ENCODE data around the gene OMD. TPM values are rescaled to one million over a fixed set of nuclear protein-coding genes. Genes with fewer than 3 reads are reported as not detected.

Gene OMD
- polyA plus RNA-seq, 1 of the 3 experiments (the other 2 are of a cell fraction), result not detected

DNA sequence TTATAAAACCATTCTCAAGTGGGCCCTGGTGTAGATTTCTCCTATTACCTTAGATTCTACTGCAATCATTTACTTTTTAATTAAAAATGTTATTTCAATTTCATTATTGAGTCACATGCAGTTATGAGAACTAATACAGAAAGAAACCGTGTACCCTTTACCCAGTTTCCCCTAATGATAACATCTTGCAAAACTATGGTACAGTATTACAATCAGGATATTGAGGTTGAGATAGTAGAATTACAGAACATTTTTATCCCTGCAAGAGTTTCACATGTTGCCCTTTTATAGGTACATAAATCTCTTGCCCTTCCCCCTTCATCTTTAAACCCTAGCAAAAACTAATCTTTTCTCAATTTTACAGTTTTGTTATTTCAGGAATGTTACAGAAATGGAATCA is 11.0 kb upstream of the OMD start:
- H3K9me2 ChIP-seq, result no peaks in the 10 kb centered on the region
- no peak overlapping the region for H3K9ac ChIP-seq
- no peaks in the 10 kb centered on the region for H3K36me3 ChIP-seq (replicated peaks in 1 of 2; ENCODE audit: control insufficient read depth in 1 of 2, insufficient read depth in 2 of 2, low read length in 1 of 2)
- H3K27me3 ChIP-seq (ENCODE audit: insufficient read depth), result no peaks in the 10 kb centered on the region
- no peaks in the 10 kb centered on the region for H3K9me3 ChIP-seq
- DNase-seq, result no peak
- WGBS (ENCODE audit: low lambda C conversion rate), result 92% methylated on average over 1 of the region's 1 CpG
- peaks cover 0 to 5% of the 10 kb centered on the region in 2 experiments; a peak in 1 of 4 replicates for H3K4me1 ChIP-seq (ENCODE audit: control insufficient read depth in 1 of 2, insufficient read depth in 2 of 2, low read depth in 1 of 2, low read length in 1 of 2)
- no peaks in the 10 kb centered on the region for H3K79me2 ChIP-seq (ENCODE audit: insufficient read depth)
- H3K4me3 ChIP-seq (ENCODE audit: low read depth in 2 of 2, low read length in 1 of 2), result no peak overlapping the region
- H4K20me1 ChIP-seq (ENCODE audit: insufficient read depth), result no peaks in the 10 kb centered on the region
- H3K27ac ChIP-seq (ENCODE audit: low read depth in 2 of 2, low read length in 1 of 2), result no peak overlapping the region
- no peak overlapping the region for H2AFZ ChIP-seq (ENCODE audit: low read depth)
- POLR2A ChIA-PET, result no interaction called here
- H3F3A ChIP-seq (replicated peaks; ENCODE audit: insufficient read depth), result peaks cover 7% of the 10 kb centered on the region
- CTCF ChIA-PET, result interaction anchor here (5.2 kb wide), 1 partner anchor 109 kb away, joined by 61 read pairs; the partner anchor contains the start of genes CENPP and NOL8
- no peak overlapping the region for H3K4me2 ChIP-seq
- TF ChIP-seq, protein P1, sequence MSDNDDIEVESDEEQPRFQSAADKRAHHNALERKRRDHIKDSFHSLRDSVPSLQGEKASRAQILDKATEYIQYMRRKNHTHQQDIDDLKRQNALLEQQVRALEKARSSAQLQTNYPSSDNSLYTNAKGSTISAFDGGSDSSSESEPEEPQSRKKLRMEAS (IDR thresholded peaks at IDR 0.05; ENCODE audit: low read depth), result no peak
- TF ChIP-seq, protein P2, sequence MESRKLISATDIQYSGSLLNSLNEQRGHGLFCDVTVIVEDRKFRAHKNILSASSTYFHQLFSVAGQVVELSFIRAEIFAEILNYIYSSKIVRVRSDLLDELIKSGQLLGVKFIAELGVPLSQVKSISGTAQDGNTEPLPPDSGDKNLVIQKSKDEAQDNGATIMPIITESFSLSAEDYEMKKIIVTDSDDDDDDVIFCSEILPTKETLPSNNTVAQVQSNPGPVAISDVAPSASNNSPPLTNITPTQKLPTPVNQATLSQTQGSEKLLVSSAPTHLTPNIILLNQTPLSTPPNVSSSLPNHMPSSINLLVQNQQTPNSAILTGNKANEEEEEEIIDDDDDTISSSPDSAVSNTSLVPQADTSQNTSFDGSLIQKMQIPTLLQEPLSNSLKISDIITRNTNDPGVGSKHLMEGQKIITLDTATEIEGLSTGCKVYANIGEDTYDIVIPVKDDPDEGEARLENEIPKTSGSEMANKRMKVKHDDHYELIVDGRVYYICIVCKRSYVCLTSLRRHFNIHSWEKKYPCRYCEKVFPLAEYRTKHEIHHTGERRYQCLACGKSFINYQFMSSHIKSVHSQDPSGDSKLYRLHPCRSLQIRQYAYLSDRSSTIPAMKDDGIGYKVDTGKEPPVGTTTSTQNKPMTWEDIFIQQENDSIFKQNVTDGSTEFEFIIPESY (IDR thresholded peaks at IDR 0.05; ENCODE audit: borderline replicate concordance, low read depth), result no peak
- TF ChIP-seq EZH2phosphoT487 (IDR thresholded peaks at IDR 0.05; ENCODE audit: borderline replicate concordance, low read depth) (no peak), SMC3 (IDR thresholded peaks at IDR 0.05; ENCODE audit: low read depth, low read length) (no peak), FOXM1 (IDR thresholded peaks at IDR 0.05; ENCODE audit: low read depth) (no peak)

DNA sequence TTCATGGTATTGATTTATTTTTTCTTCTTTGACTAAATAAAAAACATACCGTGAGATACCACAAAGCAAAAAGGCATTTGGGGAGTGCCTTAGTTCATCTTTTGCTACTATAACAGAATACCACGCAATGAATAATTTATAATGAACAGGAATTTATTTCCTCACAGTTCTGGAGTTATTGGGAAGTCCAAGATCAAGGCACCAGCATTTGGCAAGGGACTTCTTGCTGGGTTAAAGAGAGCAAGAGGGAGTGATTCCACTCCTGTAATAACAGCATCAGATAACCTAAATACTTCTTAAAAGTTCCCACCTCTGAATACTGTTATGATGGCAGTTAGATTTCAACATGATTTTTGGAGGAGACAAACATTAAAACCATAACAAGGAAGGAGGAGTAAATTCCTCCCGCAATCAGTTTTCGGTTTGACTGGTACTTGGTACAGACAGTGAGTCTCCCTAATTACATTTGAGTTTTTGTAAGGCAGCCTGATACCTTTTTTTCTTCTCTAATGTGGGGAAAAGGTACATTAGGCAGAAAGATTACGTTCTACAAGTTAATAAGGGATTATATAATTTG is 8.8 kb upstream of the OMD start:
- no peak overlapping the region for H3K4me3 ChIP-seq (ENCODE audit: low read depth in 2 of 2, low read length in 1 of 2)
- no peaks in the 10 kb centered on the region for H3F3A ChIP-seq (replicated peaks; ENCODE audit: insufficient read depth)
- POLR2A ChIA-PET, result no interaction called here
- CTCF ChIA-PET, result no interaction called here
- H3K4me2 ChIP-seq, result no peak overlapping the region
- no peaks in the 10 kb centered on the region for H3K27me3 ChIP-seq (ENCODE audit: insufficient read depth)
- H3K36me3 ChIP-seq (replicated peaks in 1 of 2; ENCODE audit: control insufficient read depth in 1 of 2, insufficient read depth in 2 of 2, low read length in 1 of 2), result no peaks in the 10 kb centered on the region
- DNase-seq, result no peak
- no peaks in the 10 kb centered on the region for H3K4me1 ChIP-seq (ENCODE audit: control insufficient read depth in 1 of 2, insufficient read depth in 2 of 2, low read depth in 1 of 2, low read length in 1 of 2)
- H3K9ac ChIP-seq, result no peak overlapping the region
- no peaks in the 10 kb centered on the region for H3K79me2 ChIP-seq (ENCODE audit: insufficient read depth)
- H2AFZ ChIP-seq (ENCODE audit: low read depth), result no peak overlapping the region
- H3K27ac ChIP-seq (ENCODE audit: low read depth in 2 of 2, low read length in 1 of 2), result no peak overlapping the region
- WGBS (ENCODE audit: low lambda C conversion rate), result 95% methylated on average over 5 of the region's 5 CpGs
- TF ChIP-seq EP300 (IDR thresholded peaks at IDR 0.05; ENCODE audit: borderline replicate concordance in 1 of 2, low read depth in 1 of 2, low read length in 1 of 2) (no peak), GABPA (IDR thresholded peaks at IDR 0.05; ENCODE audit: low read depth) (no peak), RFX5 (IDR thresholded peaks at IDR 0.05; ENCODE audit: low read length) (no peak), TCF12 (IDR thresholded peaks at IDR 0.05) (no peak), FOXM1 (IDR thresholded peaks at IDR 0.05; ENCODE audit: low read depth) (no peak), EZH2phosphoT487 (IDR thresholded peaks at IDR 0.05; ENCODE audit: borderline replicate concordance, low read depth) (no peak), NRF1 (IDR thresholded peaks at IDR 0.05; ENCODE audit: low read depth, low read length) (no peak), SIN3A (IDR thresholded peaks at IDR 0.05; ENCODE audit: borderline replicate concordance, low read depth, low read length) (no peak), YY1 (IDR thresholded peaks at IDR 0.05; ENCODE audit: low read depth) (no peak), JUND (IDR thresholded peaks at IDR 0.05) (no peak), ELF1 (IDR thresholded peaks at IDR 0.05) (no peak), SMC3 (IDR thresholded peaks at IDR 0.05; ENCODE audit: low read depth, low read length) (no peak), TAF1 (IDR thresholded peaks at IDR 0.05; ENCODE audit: borderline replicate concordance, low read depth, low read length) (no peak), MXI1 (IDR thresholded peaks at IDR 0.05; ENCODE audit: low read depth, low read length) (no peak), RAD21 (IDR thresholded peaks at IDR 0.05; ENCODE audit: low read length) (no peak)
- TF ChIP-seq, protein P3, sequence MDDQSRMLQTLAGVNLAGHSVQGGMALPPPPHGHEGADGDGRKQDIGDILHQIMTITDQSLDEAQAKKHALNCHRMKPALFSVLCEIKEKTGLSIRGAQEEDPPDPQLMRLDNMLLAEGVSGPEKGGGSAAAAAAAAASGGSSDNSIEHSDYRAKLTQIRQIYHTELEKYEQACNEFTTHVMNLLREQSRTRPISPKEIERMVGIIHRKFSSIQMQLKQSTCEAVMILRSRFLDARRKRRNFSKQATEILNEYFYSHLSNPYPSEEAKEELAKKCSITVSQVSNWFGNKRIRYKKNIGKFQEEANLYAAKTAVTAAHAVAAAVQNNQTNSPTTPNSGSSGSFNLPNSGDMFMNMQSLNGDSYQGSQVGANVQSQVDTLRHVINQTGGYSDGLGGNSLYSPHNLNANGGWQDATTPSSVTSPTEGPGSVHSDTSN (IDR thresholded peaks at IDR 0.05), result no peak
- TF ChIP-seq, protein P4, sequence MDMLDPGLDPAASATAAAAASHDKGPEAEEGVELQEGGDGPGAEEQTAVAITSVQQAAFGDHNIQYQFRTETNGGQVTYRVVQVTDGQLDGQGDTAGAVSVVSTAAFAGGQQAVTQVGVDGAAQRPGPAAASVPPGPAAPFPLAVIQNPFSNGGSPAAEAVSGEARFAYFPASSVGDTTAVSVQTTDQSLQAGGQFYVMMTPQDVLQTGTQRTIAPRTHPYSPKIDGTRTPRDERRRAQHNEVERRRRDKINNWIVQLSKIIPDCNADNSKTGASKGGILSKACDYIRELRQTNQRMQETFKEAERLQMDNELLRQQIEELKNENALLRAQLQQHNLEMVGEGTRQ (IDR thresholded peaks at IDR 0.05; ENCODE audit: borderline replicate concordance, low read depth, low read length), result no peak
- TF ChIP-seq, protein P5, sequence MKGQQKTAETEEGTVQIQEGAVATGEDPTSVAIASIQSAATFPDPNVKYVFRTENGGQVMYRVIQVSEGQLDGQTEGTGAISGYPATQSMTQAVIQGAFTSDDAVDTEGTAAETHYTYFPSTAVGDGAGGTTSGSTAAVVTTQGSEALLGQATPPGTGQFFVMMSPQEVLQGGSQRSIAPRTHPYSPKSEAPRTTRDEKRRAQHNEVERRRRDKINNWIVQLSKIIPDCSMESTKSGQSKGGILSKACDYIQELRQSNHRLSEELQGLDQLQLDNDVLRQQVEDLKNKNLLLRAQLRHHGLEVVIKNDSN (IDR thresholded peaks at IDR 0.05; ENCODE audit: borderline replicate concordance, low read depth), result no peak
- TF ChIP-seq, protein P1 (IDR thresholded peaks at IDR 0.05; ENCODE audit: low read depth), result no peak
- H3K9me2 ChIP-seq, result no peaks in the 10 kb centered on the region
- no peaks in the 10 kb centered on the region for H4K20me1 ChIP-seq (ENCODE audit: insufficient read depth)
- H3K9me3 ChIP-seq, result no peaks in the 10 kb centered on the region

Measured in SK-N-SH (cell line).